Choroid plexus epithelial cell (primary cell): ENCODE data around the gene CCL25.

Experiments
- DNase-seq: peaks from one replicate; pipeline ENCODE4 v3.0.0-alpha.2; 2010; ENCODE audit warnings: low read depth
- H3K4me3 ChIP-seq: 2 replicates; pipeline ENCODE4 v1.5.1; 2011; ENCODE audit warnings: low read depth, mild to moderate bottlenecking, control low read depth, low read length, moderate library complexity
- CTCF ChIP-seq: conservative IDR thresholded peaks from 2 replicates; pipeline ENCODE4 v1.5.1; 2011; ENCODE audit warnings: low read depth, mild to moderate bottlenecking, control low read depth, inconsistent platforms, low read length, moderate library complexity

The CCL25 gene

GRCh38 chr19:8111376-8111775 lies 58.8 kb downstream of the CCL25 start:
- H3K4me3 ChIP-seq, result no peak overlapping the region
- no peak for DNase-seq
- no peak for TF ChIP-seq CTCF
